Fibroblast of mammary gland (primary cell): Measurements from ENCODE around the gene FADS6.

Source experiments
- DNase-seq: peaks from one replicate; pipeline ENCODE4 v3.0.0-alpha.2; 2010; ENCODE audit warnings: low read depth
- H3K4me3 ChIP-seq: 2 replicates; pipeline ENCODE4 v1.5.1; 2011; ENCODE audit warnings: low read depth, mild to moderate bottlenecking, low read length, moderate library complexity; ENCODE audit not compliant: control insufficient read depth
- CTCF ChIP-seq: conservative IDR thresholded peaks from 2 replicates; pipeline ENCODE4 v1.5.1; 2011; ENCODE audit warnings: low read depth, low read length, inconsistent platforms; ENCODE audit not compliant: control insufficient read depth, insufficient read depth

The FADS6 gene

GRCh38 chr17:74882517-74883240 is 10.8 kb downstream of the FADS6 start:
- no peak for TF ChIP-seq CTCF
- H3K4me3 ChIP-seq: no peak overlapping the region
- no peak for DNase-seq

- no peak for DNase-seq
Measured at GRCh38 chr17:74881073-74881472, 12.4 kb downstream of the FADS6 start.

GRCh38 chr17:74879308-74879707 is 14.1 kb downstream of the FADS6 start:
- DNase-seq: no peak
- H3K4me3 ChIP-seq: no peak overlapping the region
- TF ChIP-seq CTCF: no peak

More at GRCh38 chr17:74881073-74881472, 12.4 kb downstream of the FADS6 start:
- TF ChIP-seq CTCF: no peak
- no peak overlapping the region for H3K4me3 ChIP-seq

GRCh38 chr17:74878658-74879057 is 14.8 kb downstream of the FADS6 start:
- DNase-seq: no peak
- H3K4me3 ChIP-seq: no peak overlapping the region
- no peak for TF ChIP-seq CTCF

- TF ChIP-seq CTCF: no peak
- no peak overlapping the region for H3K4me3 ChIP-seq
- peak; percentile 45 for DNase-seq
Measured at GRCh38 chr17:74877592-74878548, 15.6 kb downstream of the FADS6 start.

GRCh38 chr17:74875977-74876593 is 17.3 kb downstream of the FADS6 start:
- no peak for TF ChIP-seq CTCF
- DNase-seq: no peak

More at GRCh38 chr17:74875977-74876593, 17.3 kb downstream of the FADS6 start:
- H3K4me3 ChIP-seq: no peak overlapping the region
